Activated T-cell treated with anti-CD3 and anti-CD28 coated beads for 24 hours (primary cell): Measurements from ENCODE around the gene TMEM125.

Experiments
- DNase-seq: peaks from one replicate; pipeline ENCODE4 v3.0.0-alpha.2; 2020; ENCODE audit warnings: low read depth

Gene TMEM125

GRCh38 chr1:43247256-43247921, 22.4 kb upstream of the TMEM125 start:
- no peak for DNase-seq

GRCh38 chr1:43250351-43250761, 19.4 kb upstream of the TMEM125 start:
- DNase-seq: no peak

- DNase-seq: no peak
Observed at GRCh38 chr1:43251024-43251423, 18.8 kb upstream of the TMEM125 start.

GRCh38 chr1:43252225-43252624, 17.6 kb upstream of the TMEM125 start:
- DNase-seq: no peak

- DNase-seq: no peak
Observed at GRCh38 chr1:43253173-43253572, 16.6 kb upstream of the TMEM125 start.

GRCh38 chr1:43253876-43254275, 15.9 kb upstream of the TMEM125 start:
- DNase-seq: no peak

GRCh38 chr1:43255438-43256210, 14.2 kb upstream of the TMEM125 start:
- no peak for DNase-seq

- no peak for DNase-seq
Observed at GRCh38 chr1:43256675-43257570, 12.9 kb upstream of the TMEM125 start.

GRCh38 chr1:43258370-43258769, 11.4 kb upstream of the TMEM125 start:
- no peak for DNase-seq

GRCh38 chr1:43265431-43265830, 4.4 kb upstream of the TMEM125 start:
- no peak for DNase-seq

GRCh38 chr1:43266881-43267280, 2.9 kb upstream of the TMEM125 start:
- no peak for DNase-seq

GRCh38 chr1:43267291-43267805, 2.4 kb upstream of the TMEM125 start:
- DNase-seq: no peak

- no peak for DNase-seq
Observed at GRCh38 chr1:43267818-43268425, 1.9 kb upstream of the TMEM125 start.

- DNase-seq: no peak
Observed at GRCh38 chr1:43270421-43271095, 775 bp downstream of the TMEM125 start.

- DNase-seq: no peak
Observed at GRCh38 chr1:43271186-43272118, 1.7 kb downstream of the TMEM125 start.

- no peak for DNase-seq
Observed at GRCh38 chr1:43272161-43272560, 2.4 kb downstream of the TMEM125 start.

GRCh38 chr1:43272576-43273571, 3.1 kb downstream of the TMEM125 start:
- no peak for DNase-seq

- DNase-seq: no peak
Observed at GRCh38 chr1:43273708-43274107, 3.9 kb downstream of the TMEM125 start.
